Measurements from ENCODE around the gene FAM227B.

GRCh38 chr15:49372366-49372765 is 248.3 kb downstream of the FAM227B start:
- TF ChIP-seq CTCF (conservative IDR thresholded peaks at IDR 0.05) (no peak), EZH2 (IDR thresholded peaks at IDR 0.05; ENCODE audit: low read depth) (no peak)

Measured in PC-9 (cell line).